ENCODE results near the gene STAG1. TPM values are rescaled to one million over a fixed set of nuclear protein-coding genes. Genes with fewer than 3 reads are reported as not detected.
"Not testable (repeated sequence)": the region's sequence is repeated elsewhere in the genome, so short reads cannot be mapped to it uniquely, and the experiment has no call there.

Gene STAG1
- polyA plus RNA-seq, 1 donor from 2014 or later = 30.8 TPM

DNA sequence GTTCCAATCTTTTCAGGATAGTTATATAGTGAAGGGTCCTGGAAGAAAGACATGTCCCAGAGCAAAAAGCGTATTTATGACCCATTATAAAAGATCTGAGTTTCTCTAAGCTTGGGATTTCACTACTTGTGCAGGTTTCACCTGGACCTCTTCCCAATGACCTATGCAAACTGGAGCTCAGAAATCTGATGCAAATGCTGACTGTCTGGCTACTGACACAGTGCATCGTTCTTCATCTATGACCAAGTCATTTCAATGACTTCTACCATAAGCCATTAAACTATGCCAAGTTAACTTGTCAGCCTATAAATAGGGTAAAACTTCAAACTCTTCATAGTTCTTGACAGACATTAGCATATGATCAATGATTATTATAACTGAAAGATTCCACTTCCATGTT, 11.1 kb downstream of the STAG1 start:
- Histone ChIP-seq H3K9me2 (ENCODE audit: insufficient read depth, low read length) (no peaks in the 10 kb centered on the region), H2AFZ (ENCODE audit: low read depth, low read length) (no peak overlapping the region), H3K9ac (ENCODE audit: low read length) (no peak overlapping the region), H3K79me2 (replicated peaks; ENCODE audit: insufficient read depth, low read length) (peaks cover 79% of the 10 kb centered on the region), H3F3A (ENCODE audit: insufficient read depth, low read length, poor library complexity, severe bottlenecking) (no peaks in the 10 kb centered on the region), H3K4me3 (ENCODE audit: low read length) (no peak overlapping the region), H3K9me3 (ENCODE audit: low read length) (no peaks in the 10 kb centered on the region), H3K36me3 (ENCODE audit: insufficient read depth, low read length) (no peaks in the 10 kb centered on the region), H3K4me2 (ENCODE audit: low read length) (no peak overlapping the region), H3K27me3 (ENCODE audit: insufficient read depth, low read depth, low read length) (no peaks in the 10 kb centered on the region), H3K27ac (ENCODE audit: low read length) (no peak overlapping the region), H4K20me1 (ENCODE audit: insufficient read depth) (no peaks in the 10 kb centered on the region)
- TF ChIP-seq EZH2 (IDR thresholded peaks at IDR 0.05; ENCODE audit: borderline replicate concordance, insufficient read depth, low read length, poor library complexity, severe bottlenecking) (no peak), MXI1 (conservative IDR thresholded peaks at IDR 0.05; ENCODE audit: poor library complexity, severe bottlenecking) (no peak), POLR2AphosphoS5 (IDR thresholded peaks at IDR 0.05) (no peak), RAD21 (conservative IDR thresholded peaks at IDR 0.05) (no peak)

DNA sequence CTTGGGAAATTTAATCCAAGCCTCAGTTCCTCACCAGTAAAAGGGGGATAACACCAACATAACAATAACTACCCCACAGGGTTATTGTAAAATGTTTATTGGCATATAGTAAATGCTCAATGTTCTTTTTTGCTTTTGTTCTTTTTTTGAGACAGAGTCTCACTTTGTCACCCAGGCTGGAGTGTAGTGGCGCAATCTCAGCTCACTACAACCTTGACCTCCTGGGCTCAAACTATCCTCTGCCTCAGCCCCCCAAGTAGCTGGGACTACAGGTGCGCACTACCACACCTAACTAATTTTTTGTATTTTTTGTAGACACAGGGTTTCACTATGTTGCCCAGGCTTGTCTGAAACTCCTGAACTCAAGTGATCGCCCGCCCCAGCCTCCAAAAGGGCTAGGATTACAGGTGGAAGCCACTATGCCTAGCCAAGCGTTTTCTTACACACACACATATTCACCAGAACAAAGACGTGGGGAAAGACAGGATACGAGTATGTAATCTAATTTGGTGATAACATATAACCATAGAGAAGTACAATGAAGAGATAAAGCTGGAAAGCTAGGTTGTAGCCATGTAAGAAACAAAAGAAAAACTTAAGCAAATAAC, 11.7 kb downstream of the STAG1 start:
- Histone ChIP-seq H3K9me3 (ENCODE audit: low read length) (no peaks in the 10 kb centered on the region), H3K9me2 (ENCODE audit: insufficient read depth, low read length) (no peaks in the 10 kb centered on the region), H4K20me1 (ENCODE audit: insufficient read depth) (no peaks in the 10 kb centered on the region), H3K4me3 (ENCODE audit: low read length) (no peak overlapping the region), H3K9ac (ENCODE audit: low read length) (no peak overlapping the region), H3F3A (ENCODE audit: insufficient read depth, low read length, poor library complexity, severe bottlenecking) (no peaks in the 10 kb centered on the region), H3K4me2 (ENCODE audit: low read length) (no peak overlapping the region), H3K79me2 (replicated peaks; ENCODE audit: insufficient read depth, low read length) (peaks cover 75% of the 10 kb centered on the region), H3K27me3 (ENCODE audit: insufficient read depth, low read depth, low read length) (no peaks in the 10 kb centered on the region), H2AFZ (ENCODE audit: low read depth, low read length) (no peak overlapping the region), H3K36me3 (ENCODE audit: insufficient read depth, low read length) (no peaks in the 10 kb centered on the region), H3K27ac (ENCODE audit: low read length) (no peak overlapping the region)
- TF ChIP-seq TAF1 (IDR thresholded peaks at IDR 0.05; ENCODE audit: low read depth) (no peak), EZH2 (IDR thresholded peaks at IDR 0.05; ENCODE audit: borderline replicate concordance, insufficient read depth, low read length, poor library complexity, severe bottlenecking) (no peak), POLR2AphosphoS5 (IDR thresholded peaks at IDR 0.05) (no peak), MXI1 (conservative IDR thresholded peaks at IDR 0.05; ENCODE audit: poor library complexity, severe bottlenecking) (no peak), EP300 (conservative IDR thresholded peaks at IDR 0.05; ENCODE audit: poor library complexity, severe bottlenecking) (no peak), RAD21 (conservative IDR thresholded peaks at IDR 0.05) (no peak), SMC3 (conservative IDR thresholded peaks at IDR 0.05; ENCODE audit: poor library complexity) (no peak)
- TF ChIP-seq, protein P1, sequence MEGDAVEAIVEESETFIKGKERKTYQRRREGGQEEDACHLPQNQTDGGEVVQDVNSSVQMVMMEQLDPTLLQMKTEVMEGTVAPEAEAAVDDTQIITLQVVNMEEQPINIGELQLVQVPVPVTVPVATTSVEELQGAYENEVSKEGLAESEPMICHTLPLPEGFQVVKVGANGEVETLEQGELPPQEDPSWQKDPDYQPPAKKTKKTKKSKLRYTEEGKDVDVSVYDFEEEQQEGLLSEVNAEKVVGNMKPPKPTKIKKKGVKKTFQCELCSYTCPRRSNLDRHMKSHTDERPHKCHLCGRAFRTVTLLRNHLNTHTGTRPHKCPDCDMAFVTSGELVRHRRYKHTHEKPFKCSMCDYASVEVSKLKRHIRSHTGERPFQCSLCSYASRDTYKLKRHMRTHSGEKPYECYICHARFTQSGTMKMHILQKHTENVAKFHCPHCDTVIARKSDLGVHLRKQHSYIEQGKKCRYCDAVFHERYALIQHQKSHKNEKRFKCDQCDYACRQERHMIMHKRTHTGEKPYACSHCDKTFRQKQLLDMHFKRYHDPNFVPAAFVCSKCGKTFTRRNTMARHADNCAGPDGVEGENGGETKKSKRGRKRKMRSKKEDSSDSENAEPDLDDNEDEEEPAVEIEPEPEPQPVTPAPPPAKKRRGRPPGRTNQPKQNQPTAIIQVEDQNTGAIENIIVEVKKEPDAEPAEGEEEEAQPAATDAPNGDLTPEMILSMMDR (IDR thresholded peaks at IDR 0.05; ENCODE audit: poor library complexity, severe bottlenecking) = no peak
- TF ChIP-seq, protein P2, sequence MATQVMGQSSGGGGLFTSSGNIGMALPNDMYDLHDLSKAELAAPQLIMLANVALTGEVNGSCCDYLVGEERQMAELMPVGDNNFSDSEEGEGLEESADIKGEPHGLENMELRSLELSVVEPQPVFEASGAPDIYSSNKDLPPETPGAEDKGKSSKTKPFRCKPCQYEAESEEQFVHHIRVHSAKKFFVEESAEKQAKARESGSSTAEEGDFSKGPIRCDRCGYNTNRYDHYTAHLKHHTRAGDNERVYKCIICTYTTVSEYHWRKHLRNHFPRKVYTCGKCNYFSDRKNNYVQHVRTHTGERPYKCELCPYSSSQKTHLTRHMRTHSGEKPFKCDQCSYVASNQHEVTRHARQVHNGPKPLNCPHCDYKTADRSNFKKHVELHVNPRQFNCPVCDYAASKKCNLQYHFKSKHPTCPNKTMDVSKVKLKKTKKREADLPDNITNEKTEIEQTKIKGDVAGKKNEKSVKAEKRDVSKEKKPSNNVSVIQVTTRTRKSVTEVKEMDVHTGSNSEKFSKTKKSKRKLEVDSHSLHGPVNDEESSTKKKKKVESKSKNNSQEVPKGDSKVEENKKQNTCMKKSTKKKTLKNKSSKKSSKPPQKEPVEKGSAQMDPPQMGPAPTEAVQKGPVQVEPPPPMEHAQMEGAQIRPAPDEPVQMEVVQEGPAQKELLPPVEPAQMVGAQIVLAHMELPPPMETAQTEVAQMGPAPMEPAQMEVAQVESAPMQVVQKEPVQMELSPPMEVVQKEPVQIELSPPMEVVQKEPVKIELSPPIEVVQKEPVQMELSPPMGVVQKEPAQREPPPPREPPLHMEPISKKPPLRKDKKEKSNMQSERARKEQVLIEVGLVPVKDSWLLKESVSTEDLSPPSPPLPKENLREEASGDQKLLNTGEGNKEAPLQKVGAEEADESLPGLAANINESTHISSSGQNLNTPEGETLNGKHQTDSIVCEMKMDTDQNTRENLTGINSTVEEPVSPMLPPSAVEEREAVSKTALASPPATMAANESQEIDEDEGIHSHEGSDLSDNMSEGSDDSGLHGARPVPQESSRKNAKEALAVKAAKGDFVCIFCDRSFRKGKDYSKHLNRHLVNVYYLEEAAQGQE (IDR thresholded peaks at IDR 0.05; ENCODE audit: borderline replicate concordance) = no peak

DNA sequence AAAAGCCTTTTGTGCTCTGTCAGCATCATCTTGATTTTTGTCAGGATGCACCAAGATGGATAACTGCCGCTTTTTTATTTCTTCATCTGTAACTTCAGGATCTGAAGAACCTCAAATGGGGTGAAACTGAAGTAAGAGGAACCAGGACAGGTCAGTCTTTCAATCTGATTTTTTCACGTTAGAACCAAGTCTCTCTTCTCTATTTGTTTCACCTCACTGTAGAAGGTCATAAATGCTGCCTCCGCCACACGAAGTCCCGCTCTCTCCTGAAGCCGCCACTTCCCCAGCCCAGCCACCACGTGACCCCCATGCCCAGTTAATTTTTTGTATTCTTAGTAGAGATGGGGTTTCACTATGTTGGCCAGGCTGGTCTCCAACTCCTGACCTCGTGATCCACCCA, 15.2 kb downstream of the STAG1 start:
- not testable (repeated sequence) for H3K4me2 ChIP-seq (ENCODE audit: low read length); H2AFZ ChIP-seq (ENCODE audit: low read depth, low read length); H3K27me3 ChIP-seq (ENCODE audit: insufficient read depth, low read depth, low read length); H3K9me2 ChIP-seq (ENCODE audit: insufficient read depth, low read length); H3K36me3 ChIP-seq (ENCODE audit: insufficient read depth, low read length); H3K9ac ChIP-seq (ENCODE audit: low read length); H3K27ac ChIP-seq (ENCODE audit: low read length); H4K20me1 ChIP-seq (ENCODE audit: insufficient read depth); H3K9me3 ChIP-seq (ENCODE audit: low read length); H3K4me3 ChIP-seq (ENCODE audit: low read length); H3F3A ChIP-seq (ENCODE audit: insufficient read depth, low read length, poor library complexity, severe bottlenecking)
- H3K79me2 ChIP-seq (replicated peaks; ENCODE audit: insufficient read depth, low read length) = peaks cover 57% of the 10 kb centered on the region

Measured in neural cell (in vitro differentiated cells).